Measurements from ENCODE around the gene PBX2.
"Not testable (repeated sequence)": the region's sequence is repeated elsewhere in the genome, so short reads cannot be mapped to it uniquely, and the experiment has no call there.

Gene PBX2

GRCh38 chr6:32186151-32186840, 3.7 kb downstream of the PBX2 start:
- not testable (repeated sequence) for DNase-seq

- peak in 1 of 2 donors; percentile 36 for DNase-seq
These were observed 4.3 kb downstream of the PBX2 start for GRCh38 chr6:32185681-32186131.

GRCh38 chr6:32184084-32184640, 5.8 kb downstream of the PBX2 start, which contains the start of gene AGER:
Gene AGER (minus strand): TSS chr6:32184253. CDS start chr6:32184222, 31 bp downstream.
- DNase-seq: no peak

GRCh38 chr6:32183483-32184083, 6.4 kb downstream of the PBX2 start:
- no peak for DNase-seq

GRCh38 chr6:32183030-32183429, 7.0 kb downstream of the PBX2 start:
- no peak for DNase-seq

GRCh38 chr6:32182555-32182981, 7.4 kb downstream of the PBX2 start:
- no peak for DNase-seq

- DNase-seq: no peak
These were observed 8.0 kb downstream of the PBX2 start for GRCh38 chr6:32181915-32182529.

- DNase-seq: no peak
These were observed 8.8 kb downstream of the PBX2 start for GRCh38 chr6:32181148-32181702.

- no peak for DNase-seq
These were observed 10.1 kb downstream of the PBX2 start for GRCh38 chr6:32179766-32180405.

GRCh38 chr6:32178547-32179440, 11.2 kb downstream of the PBX2 start:
- no peak for DNase-seq

GRCh38 chr6:32177788-32178546, 12.0 kb downstream of the PBX2 start, which contains the start of gene RNF5:
Gene RNF5 (plus strand): TSS chr6:32178405. CDS start chr6:32178512, 107 bp downstream.
- DNase-seq: peak; percentile 79 to 86

- no peak for DNase-seq
These were observed 12.7 kb downstream of the PBX2 start for GRCh38 chr6:32177183-32177787.

GRCh38 chr6:32176476-32177182, 13.4 kb downstream of the PBX2 start:
- DNase-seq: no peak

GRCh38 chr6:32175711-32176475, 14.1 kb downstream of the PBX2 start, which contains the start of gene AGPAT1:
Gene AGPAT1 (minus strand): TSS chr6:32176084. CDS start chr6:32171496, 4,588 bp downstream.
- peak; percentile 96 to 98 for DNase-seq

GRCh38 chr6:32175322-32175710, 14.7 kb downstream of the PBX2 start:
- DNase-seq: no peak

GRCh38 chr6:32174416-32174815, 15.6 kb downstream of the PBX2 start:
- DNase-seq: no peak

- DNase-seq: no peak
These were observed 16.8 kb downstream of the PBX2 start for GRCh38 chr6:32173051-32173727.

GRCh38 chr6:32171234-32171633, 18.8 kb downstream of the PBX2 start:
- DNase-seq: no peak
